Measurements from ENCODE around the gene ADD2.
A peak's percentile ranks its signal among the peaks of the same experiment; 100 is the strongest.

Gene ADD2

GRCh38 chr2:70697603-70698383, 70.2 kb downstream of the ADD2 start:
- no peak for DNase-seq

- DNase-seq, result no peak
Observed at GRCh38 chr2:70696142-70696541, 71.9 kb downstream of the ADD2 start.

DNA sequence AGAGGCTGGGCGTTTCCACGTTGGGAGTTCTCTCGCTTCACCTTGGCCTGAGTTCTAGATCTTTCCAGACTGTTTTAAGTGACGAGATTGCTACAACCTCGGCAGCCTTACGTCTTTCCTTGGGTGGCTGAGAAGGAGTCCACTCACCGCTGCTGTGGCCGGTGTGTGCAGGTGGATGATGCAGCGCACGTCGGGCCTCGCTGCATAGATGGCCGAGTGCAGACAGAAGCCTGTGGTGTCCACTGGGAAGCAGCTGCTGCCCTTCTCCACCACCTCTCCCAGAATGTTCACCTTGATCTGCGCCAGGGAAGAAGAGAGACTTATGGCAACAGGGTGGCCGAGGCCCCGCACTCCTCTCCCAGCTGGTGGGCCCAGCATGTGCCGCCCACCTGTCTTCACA, 75.7 kb downstream of the ADD2 start:
- DNase-seq, result no peak

- no peak for DNase-seq
Observed at GRCh38 chr2:70691497-70692140, 76.4 kb downstream of the ADD2 start.

GRCh38 chr2:70690846-70691245, 77.2 kb downstream of the ADD2 start:
- DNase-seq, result no peak

DNA sequence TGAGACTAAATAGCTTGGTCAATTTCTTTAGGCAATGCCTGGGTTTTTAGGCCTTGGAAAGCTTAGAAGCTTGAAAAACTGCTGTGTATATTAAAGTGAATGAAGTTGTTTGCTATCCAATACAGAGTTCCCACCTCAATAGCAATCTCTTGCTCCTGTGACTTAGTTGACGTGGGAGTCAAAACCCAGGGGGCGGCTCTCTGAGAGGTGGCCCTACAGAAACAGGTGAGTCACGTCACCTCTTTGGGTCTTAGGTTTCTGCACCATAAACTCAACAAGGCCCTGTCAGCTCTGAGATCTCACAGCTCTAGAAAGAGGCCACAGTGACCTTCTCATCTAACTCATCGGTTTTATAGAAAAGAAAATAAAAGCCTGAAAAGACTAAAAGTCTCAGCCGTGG, 79.6 kb downstream of the ADD2 start:
- DNase-seq, result no peak

DNA sequence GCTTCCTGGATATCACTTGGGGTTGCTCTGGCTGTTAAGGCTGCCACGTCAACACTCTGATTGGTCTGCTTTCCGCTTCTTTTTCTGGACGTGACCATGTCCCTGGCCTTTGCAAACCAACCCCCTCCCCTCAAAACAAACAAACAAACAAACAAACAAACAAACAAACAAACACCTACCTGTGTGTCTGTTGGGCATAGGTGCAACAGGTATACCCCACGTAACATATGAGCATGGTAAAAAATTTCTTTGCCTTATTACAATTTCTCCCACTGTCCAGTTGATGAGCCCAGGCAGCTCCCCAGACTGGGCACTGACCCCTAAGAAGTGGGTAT, 80.6 kb downstream of the ADD2 start:
- DNase-seq, result no peak

DNA sequence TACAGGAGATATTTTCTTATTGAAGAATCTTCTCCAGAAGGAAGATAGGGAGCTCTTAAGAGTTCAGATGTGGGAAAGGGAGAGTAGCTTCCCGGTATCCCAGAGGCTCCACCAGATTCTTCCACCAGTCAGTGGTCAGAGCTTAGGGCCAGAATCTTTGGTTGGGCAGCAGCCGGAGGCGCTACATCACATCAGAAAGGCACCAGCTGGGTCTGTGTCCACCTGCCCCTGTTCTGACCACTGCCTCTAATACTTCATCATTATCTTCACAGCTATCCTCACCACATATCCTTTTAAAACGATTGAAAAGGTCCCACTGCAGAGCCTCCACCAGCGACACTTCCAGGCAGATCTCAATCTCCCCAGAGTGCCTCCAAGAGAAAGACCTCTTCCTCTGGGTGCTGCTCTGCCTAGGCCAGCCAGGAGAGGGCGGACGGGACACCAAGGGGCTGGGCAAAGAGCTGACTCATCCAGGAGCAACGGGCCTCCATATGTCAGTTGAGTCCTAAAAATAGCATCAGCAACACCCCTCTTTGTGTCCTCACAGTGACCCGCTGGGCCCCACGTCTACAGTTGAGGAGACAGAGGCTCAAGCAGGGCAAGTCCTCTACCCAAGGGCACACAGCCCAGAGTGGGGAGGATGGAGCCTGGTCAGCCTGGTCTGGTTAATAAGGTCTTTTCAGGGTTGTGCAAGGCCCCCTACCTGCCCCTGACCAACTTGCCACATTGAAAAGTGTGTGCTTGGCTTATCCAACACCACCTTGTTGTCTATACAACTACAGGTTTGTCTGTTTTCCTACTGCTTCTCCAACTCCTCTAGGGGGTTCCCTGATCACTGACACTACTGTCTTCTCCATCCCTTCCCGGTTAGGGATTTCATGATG, 81.2 kb downstream of the ADD2 start:
- peak; percentile 41 for DNase-seq

DNA sequence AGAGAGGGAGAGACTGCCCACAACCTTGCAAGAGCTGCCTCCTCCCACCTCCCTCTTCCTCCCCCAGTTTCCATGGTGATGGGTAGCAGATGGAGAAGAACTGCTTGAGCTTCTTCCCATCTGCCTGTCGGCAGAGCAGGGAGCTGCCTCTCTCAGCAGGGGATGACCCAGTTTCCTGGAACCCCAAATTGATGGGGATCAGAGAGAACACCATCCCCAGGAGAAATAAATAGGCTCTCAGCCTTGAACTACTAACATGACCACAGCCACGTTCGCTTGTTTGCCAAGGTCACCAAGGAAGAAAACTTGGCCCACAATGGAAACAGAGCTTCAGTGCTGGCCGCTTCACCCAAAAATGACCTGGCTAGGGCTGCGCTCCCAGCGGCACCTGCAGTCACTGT, 82.2 kb downstream of the ADD2 start:
- DNase-seq, result no peak

GRCh38 chr2:70684846-70685622, 83.0 kb downstream of the ADD2 start:
- DNase-seq, result no peak

DNA sequence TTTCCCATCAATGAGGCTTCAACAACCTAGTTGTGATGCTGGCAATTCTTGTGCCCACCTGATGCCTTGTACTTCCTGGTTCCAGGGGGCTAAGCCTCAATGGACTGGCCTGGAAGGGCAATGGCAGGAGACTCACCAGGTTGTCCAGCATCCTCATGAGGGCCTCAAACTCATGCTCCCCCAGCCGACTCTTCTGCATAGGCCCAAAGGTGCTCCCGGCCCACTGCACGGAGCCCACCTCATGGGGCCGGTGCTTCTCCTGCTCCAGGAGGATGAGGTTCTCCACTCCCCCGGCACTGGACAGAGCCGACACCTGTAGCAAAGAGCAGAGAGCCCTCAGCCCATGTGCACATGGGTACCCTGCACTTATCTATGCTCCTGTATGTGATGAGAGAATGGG, 84.5 kb downstream of the ADD2 start:
- DNase-seq, result no peak

GRCh38 chr2:70680735-70681134, 87.3 kb downstream of the ADD2 start:
- no peak for DNase-seq

DNA sequence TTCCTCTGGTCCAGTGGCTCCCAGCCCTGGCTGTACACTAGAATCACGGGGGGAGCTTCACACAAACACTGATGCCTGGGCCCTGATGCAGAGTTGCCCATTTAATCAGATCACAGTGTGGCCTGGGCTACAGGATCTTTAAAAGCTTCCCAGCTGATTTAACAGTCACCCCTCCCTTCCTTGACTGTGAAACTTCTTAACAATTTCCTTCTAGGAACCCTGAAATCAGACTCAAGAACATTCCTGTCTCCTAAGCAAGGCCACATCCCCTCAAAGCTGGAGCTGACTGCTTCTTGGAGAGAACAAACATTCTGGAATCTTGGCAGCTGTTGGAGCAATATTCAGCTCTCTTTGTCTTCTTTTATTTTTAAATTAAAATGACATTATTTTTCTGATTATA, 88.7 kb downstream of the ADD2 start:
- no peak for DNase-seq

GRCh38 chr2:70678576-70679143, 89.3 kb downstream of the ADD2 start:
- no peak for DNase-seq

- DNase-seq, result no peak
Observed at GRCh38 chr2:70676301-70677035, 91.5 kb downstream of the ADD2 start.

DNA sequence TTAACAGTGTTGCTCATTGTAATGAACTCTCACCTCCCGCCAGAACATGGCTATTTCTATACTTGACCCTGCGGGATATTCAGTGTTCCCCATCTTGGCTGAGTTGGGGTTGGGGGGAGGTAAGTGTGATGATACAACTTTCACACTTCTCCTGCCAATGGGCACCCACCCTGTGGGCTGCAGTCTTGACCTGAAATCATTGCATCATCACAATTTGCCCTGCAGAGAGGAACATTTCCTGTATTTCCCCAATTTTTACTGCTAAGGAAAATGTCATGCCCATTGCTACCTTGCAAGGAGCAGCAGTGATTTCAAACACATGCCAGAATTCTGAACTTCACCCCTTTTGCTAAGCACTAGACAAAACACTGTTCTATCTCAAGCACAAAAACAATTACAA, 92.1 kb downstream of the ADD2 start:
- no peak for DNase-seq

GRCh38 chr2:70674636-70675430, 93.2 kb downstream of the ADD2 start:
- no peak for DNase-seq

DNA sequence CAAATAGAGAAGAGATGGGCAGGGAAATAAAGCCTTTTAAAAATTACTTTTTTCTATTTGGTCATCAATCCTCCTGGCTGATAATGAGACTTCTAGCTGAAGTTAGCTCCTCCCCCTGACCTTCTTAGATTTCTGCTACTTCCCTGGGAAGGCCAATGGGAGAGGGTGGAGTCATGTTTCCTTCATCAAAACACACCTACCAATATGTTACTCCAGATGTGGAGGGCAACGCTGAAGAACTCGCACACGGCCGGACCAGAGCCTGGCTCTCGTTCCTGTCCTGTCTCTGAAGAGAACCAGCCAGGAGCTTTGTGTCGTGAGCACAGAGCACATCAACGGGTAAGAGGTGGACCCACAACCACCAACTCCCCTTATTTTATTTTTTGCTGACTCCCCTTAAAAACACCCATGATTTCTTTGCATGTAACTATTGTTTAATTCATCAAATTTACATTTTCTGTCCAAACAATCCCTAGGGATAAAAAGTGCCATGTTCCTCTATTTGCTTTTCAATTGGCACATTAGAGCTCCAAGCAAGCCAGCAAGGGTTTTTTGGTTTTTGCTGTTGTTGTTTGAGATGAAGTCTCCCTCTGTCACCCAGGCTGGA, 94.9 kb downstream of the ADD2 start:
- no peak for DNase-seq

DNA sequence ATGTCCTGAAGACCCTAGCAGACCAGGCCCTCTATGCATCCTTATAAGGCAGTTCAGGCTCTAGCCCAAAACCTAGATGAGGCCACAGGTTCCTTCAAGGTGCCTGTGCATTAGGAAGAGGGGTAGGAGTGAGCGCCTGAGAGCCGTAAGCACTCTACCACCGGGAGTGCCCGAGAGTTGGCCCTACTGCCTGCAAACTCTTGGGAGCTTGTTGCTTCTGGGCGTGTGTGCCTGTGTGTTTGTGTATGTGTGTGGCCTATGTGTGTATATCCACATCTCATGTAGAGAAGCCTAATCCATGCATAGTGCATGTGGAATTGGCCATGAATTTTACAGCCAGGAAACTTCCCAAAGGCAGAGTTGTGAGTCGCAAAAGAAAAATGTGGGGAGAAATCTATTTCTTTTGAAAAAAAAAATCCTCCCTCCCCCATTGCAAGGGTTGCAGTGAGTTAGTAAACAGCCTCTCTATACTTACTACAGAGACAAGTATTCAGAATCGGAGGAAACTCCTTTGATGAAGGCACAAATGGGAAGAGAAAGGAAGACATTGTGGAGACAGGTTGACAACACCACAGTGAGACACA, 96.8 kb downstream of the ADD2 start:
- no peak for DNase-seq

- DNase-seq, result no peak
Observed at GRCh38 chr2:70670626-70671025, 97.4 kb downstream of the ADD2 start.

All from activated CD4-positive, alpha-beta T cell treated with anti-CD3 and anti-CD28 coated beads, Interleukin-2, amount 50 U/mL, for 16 hours (primary cell).